WTC11 (cell line): ENCODE results near the gene LMTK2. TPM values are rescaled to one million over a fixed set of nuclear protein-coding genes. Genes with fewer than 3 reads are reported as not detected.

Source experiments
- ATAC-seq: fragments of 200-7000 bp; cut with Tn5 transposase; 2 replicates; pipeline ENCODE4 v1.10.0; 2021; ENCODE audit warnings: mild to moderate bottlenecking, moderate library complexity
- CTCF ChIA-PET: fragments of 300-600 bp; sonication (Branson Sonifier 250); formaldehyde crosslinking; loops from one replicate; lab custom pipeline; 2021; ENCODE audit warnings: antibody characterized with exemption; lab: Charles Lee
- POLR2A ChIA-PET: fragments of 350-600 bp; sonication (Branson Sonifier 250); formaldehyde crosslinking; loops from one replicate; lab custom pipeline; 2021; ENCODE audit warnings: antibody characterized with exemption; lab: Charles Lee
- DNase-seq: peaks from one replicate; pipeline ENCODE4 v3.0.0; 2021; ENCODE audit warnings: low spot score
- H3K27ac Mint-ChIP-seq: 2 replicates; pipeline ENCODE4 v1.8.0; 2021; ENCODE audit warnings: mixed read lengths
- H3K27me3 Mint-ChIP-seq: 2 replicates; pipeline ENCODE4 v1.8.0; 2021; ENCODE audit warnings: low read depth, mild to moderate bottlenecking, moderate library complexity, mixed read lengths
- H3K36me3 Mint-ChIP-seq: 2 replicates; pipeline ENCODE4 v1.8.0; 2021; ENCODE audit warnings: mixed read lengths
- H3K4me1 Mint-ChIP-seq: 2 replicates; pipeline ENCODE4 v1.8.0; 2022; ENCODE audit warnings: mixed read lengths
- H3K4me3 Mint-ChIP-seq: 2 replicates; pipeline ENCODE4 v1.8.0; 2021; ENCODE audit warnings: mild to moderate bottlenecking, moderate library complexity, mixed read lengths
- H3K9me3 Mint-ChIP-seq: 2 replicates; pipeline ENCODE4 v1.8.0; 2021; ENCODE audit warnings: mixed read lengths
- AFF4 ChIP-seq: sonication (generic); formaldehyde crosslinking; IDR thresholded peaks from 2 replicates; pipeline ENCODE4 v1.8.1; 2023; ENCODE audit warnings: mild to moderate bottlenecking, missing genetic modification reagents, borderline replicate concordance
- FOXP1 ChIP-seq: sonication (generic); formaldehyde crosslinking; IDR thresholded peaks from 2 replicates; pipeline ENCODE4 v1.8.0; 2022; ENCODE audit warnings: missing genetic modification reagents, mild to moderate bottlenecking, moderate library complexity, borderline replicate concordance
- FOXP4 ChIP-seq: sonication (generic); formaldehyde crosslinking; IDR thresholded peaks from 2 replicates; pipeline ENCODE4 v1.8.0; 2022; ENCODE audit warnings: mild to moderate bottlenecking, missing genetic modification reagents
- IRF2 ChIP-seq: sonication (generic); formaldehyde crosslinking; IDR thresholded peaks from 2 replicates; pipeline ENCODE4 v1.8.0; 2022; ENCODE audit warnings: low read depth, missing genetic modification reagents, borderline replicate concordance
- JAZF1 ChIP-seq: fragments of 250-450 bp; sonication (Bioruptor Pico); IDR thresholded peaks from 2 replicates; pipeline ENCODE4 v1.9.0; 2021; ENCODE audit warnings: moderate library complexity, mild to moderate bottlenecking, inconsistent platforms
- MXD4 ChIP-seq: fragments of 250-450 bp; sonication (Bioruptor Pico); IDR thresholded peaks from 2 replicates; pipeline ENCODE4 v1.8.0; 2021; ENCODE audit warnings: mild to moderate bottlenecking, moderate library complexity, borderline replicate concordance
- NFE2L1 ChIP-seq: sonication (generic); formaldehyde crosslinking; IDR thresholded peaks from 2 replicates; pipeline ENCODE4 v1.8.1; 2023; ENCODE audit warnings: missing genetic modification reagents
- NFYB ChIP-seq: sonication (generic); formaldehyde crosslinking; conservative IDR thresholded peaks from 2 replicates; pipeline ENCODE4 v1.8.0; 2022; ENCODE audit warnings: low read depth, missing genetic modification reagents
- NR3C1 ChIP-seq: sonication (generic); formaldehyde crosslinking; conservative IDR thresholded peaks from 2 replicates; pipeline ENCODE4 v1.8.1; 2023; ENCODE audit warnings: low read depth, mild to moderate bottlenecking, missing genetic modification reagents
- RORB ChIP-seq: fragments of 250-450 bp; sonication (Bioruptor Pico); IDR thresholded peaks from 2 replicates; pipeline ENCODE4 v1.9.0; 2021; ENCODE audit warnings: mild to moderate bottlenecking
- TCF7 ChIP-seq: sonication (generic); formaldehyde crosslinking; IDR thresholded peaks from 2 replicates; pipeline ENCODE4 v1.8.0; 2022; ENCODE audit warnings: mild to moderate bottlenecking, low read depth, missing genetic modification reagents, moderate library complexity
- TEAD1 ChIP-seq: sonication (generic); formaldehyde crosslinking; IDR thresholded peaks from 2 replicates; pipeline ENCODE4 v1.8.0; 2022; ENCODE audit warnings: mild to moderate bottlenecking, missing genetic modification reagents
- ZBTB21 ChIP-seq: sonication (generic); formaldehyde crosslinking; IDR thresholded peaks from 2 replicates; pipeline ENCODE4 v1.8.1; 2023; ENCODE audit warnings: mild to moderate bottlenecking, missing genetic modification reagents, borderline replicate concordance
- ZNF138 ChIP-seq: sonication (generic); formaldehyde crosslinking; conservative IDR thresholded peaks from 2 replicates; pipeline ENCODE4 v1.8.1; 2022; ENCODE audit warnings: mild to moderate bottlenecking, moderate library complexity, missing genetic modification reagents
- ZNF317 ChIP-seq: sonication (generic); formaldehyde crosslinking; IDR thresholded peaks from 2 replicates; pipeline ENCODE4 v1.8.1; 2023; ENCODE audit warnings: low read depth, mild to moderate bottlenecking, moderate library complexity, missing genetic modification reagents, borderline replicate concordance
- total RNA-seq: library from RNA; stranded (reverse); gene quantifications from 3 replicates; pipeline ENCODE4 v1.2.3, GENCODE V29; 2021
- TF ChIP-seq, protein P1 (sequence below): sonication (generic); formaldehyde crosslinking; IDR thresholded peaks from 2 replicates; pipeline ENCODE4 v1.8.1; 2023; ENCODE audit warnings: mild to moderate bottlenecking, missing genetic modification reagents
- TF ChIP-seq, protein P2 (sequence below): sonication (generic); formaldehyde crosslinking; IDR thresholded peaks from 2 replicates; pipeline ENCODE4 v1.8.1; 2023; ENCODE audit warnings: mild to moderate bottlenecking, missing genetic modification reagents, moderate library complexity

Gene LMTK2
- total RNA-seq, 1 experiment from 2014 or later: 24.3 TPM

DNA sequence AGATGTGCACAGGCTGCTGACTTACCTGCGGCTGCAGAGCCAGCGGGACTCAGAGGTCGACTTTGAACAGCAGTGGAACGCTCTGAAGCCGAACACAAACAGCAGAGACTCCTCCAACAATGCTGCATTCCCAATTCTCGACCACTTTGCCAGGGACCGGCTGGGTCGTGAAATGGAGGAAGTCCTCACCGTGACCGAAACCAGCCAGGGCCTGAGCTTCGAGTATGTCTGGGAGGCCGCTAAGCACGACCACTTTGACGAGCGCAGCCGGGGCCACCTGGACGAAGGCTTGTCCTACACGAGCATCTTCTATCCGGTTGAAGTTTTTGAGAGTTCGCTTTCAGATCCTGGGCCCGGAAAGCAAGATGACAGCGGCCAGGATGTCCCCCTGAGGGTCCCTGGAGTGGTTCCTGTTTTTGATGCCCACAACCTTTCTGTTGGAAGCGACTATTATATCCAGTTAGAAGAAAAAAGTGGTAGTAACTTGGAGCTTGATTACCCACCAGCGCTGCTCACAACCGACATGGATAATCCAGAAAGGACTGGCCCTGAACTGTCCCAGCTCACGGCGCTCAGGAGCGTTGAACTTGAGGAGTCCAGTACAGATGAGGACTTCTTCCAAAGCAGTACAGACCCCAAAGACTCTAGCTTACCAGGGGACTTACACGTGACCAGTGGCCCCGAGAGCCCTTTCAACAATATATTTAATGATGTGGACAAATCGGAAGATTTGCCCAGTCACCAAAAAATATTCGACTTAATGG lies 85.2 kb downstream of the LMTK2 start (continued):
- TF ChIP-seq AFF4 (CRISPR knock-in tag) (no peak), FOXP4 (no peak)

GRCh38 chr7:98192781-98193457 lies 86.3 kb downstream of the LMTK2 start:
- Mint-ChIP-seq H3K4me3 (no peak overlapping the region), H3K27me3 (no peaks in the 10 kb centered on the region), H3K9me3 (no peaks in the 10 kb centered on the region), H3K4me1 (no peaks in the 10 kb centered on the region), H3K36me3 (peaks cover 23% of the 10 kb centered on the region), H3K27ac (no peak overlapping the region)
- TF ChIP-seq JAZF1 (CRISPR knock-in tag) (no peak), RORB (CRISPR knock-in tag) (no peak), TEAD1 (CRISPR knock-in tag) (no peak), NFE2L1 (CRISPR knock-in tag) (no peak), ZBTB21 (CRISPR knock-in tag) (no peak), NR3C1 (CRISPR knock-in tag) (no peak), IRF2 (CRISPR knock-in tag) (no peak), MXD4 (no peak), ZNF317 (CRISPR knock-in tag) (no peak)
- TF ChIP-seq, protein P1, sequence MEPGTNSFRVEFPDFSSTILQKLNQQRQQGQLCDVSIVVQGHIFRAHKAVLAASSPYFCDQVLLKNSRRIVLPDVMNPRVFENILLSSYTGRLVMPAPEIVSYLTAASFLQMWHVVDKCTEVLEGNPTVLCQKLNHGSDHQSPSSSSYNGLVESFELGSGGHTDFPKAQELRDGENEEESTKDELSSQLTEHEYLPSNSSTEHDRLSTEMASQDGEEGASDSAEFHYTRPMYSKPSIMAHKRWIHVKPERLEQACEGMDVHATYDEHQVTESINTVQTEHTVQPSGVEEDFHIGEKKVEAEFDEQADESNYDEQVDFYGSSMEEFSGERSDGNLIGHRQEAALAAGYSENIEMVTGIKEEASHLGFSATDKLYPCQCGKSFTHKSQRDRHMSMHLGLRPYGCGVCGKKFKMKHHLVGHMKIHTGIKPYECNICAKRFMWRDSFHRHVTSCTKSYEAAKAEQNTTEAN (CRISPR knock-in tag): no peak
- TF ChIP-seq, protein P2, sequence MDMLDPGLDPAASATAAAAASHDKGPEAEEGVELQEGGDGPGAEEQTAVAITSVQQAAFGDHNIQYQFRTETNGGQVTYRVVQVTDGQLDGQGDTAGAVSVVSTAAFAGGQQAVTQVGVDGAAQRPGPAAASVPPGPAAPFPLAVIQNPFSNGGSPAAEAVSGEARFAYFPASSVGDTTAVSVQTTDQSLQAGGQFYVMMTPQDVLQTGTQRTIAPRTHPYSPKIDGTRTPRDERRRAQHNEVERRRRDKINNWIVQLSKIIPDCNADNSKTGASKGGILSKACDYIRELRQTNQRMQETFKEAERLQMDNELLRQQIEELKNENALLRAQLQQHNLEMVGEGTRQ (CRISPR knock-in tag): no peak
- POLR2A ChIA-PET: no interaction called here
- CTCF ChIA-PET: no interaction called here
- ATAC-seq: no peak
- no peak for DNase-seq

DNA sequence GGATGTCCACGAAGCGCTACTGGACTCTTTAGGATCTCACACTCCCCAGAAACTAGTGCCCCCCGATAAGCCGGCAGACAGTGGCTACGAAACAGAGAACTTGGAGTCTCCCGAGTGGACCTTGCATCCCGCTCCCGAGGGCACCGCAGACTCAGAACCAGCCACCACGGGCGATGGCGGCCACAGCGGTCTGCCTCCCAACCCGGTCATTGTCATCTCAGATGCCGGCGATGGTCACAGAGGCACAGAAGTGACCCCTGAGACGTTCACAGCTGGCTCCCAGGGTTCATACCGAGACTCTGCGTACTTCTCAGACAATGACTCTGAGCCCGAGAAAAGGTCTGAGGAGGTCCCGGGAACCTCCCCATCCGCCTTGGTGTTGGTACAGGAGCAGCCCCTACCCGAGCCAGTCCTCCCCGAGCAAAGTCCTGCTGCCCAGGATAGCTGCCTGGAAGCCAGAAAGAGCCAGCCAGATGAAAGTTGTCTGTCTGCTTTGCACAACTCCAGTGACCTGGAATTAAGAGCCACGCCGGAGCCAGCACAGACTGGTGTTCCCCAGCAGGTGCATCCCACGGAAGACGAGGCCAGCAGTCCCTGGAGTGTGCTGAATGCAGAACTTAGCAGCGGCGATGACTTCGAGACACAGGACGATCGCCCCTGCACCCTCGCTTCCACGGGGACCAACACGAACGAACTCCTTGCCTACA lies 87.0 kb downstream of the LMTK2 start:
- Mint-ChIP-seq H3K36me3 (peaks cover 20% of the 10 kb centered on the region), H3K4me3 (no peak overlapping the region)
- ATAC-seq: no peak
- no peak for DNase-seq
- no peak for TF ChIP-seq ZNF138 (CRISPR knock-in tag)
- TF ChIP-seq, protein P2 (CRISPR knock-in tag): no peak
- TF ChIP-seq TCF7 (CRISPR knock-in tag): no peak
- no peak for TF ChIP-seq FOXP1
- TF ChIP-seq NFYB (CRISPR knock-in tag): no peak
- TF ChIP-seq, all 79 proteins: peak for 0
- ChIA-PET CTCF (no interaction called here), POLR2A (no interaction called here)
- no peaks in the 10 kb centered on the region for H3K9me3 Mint-ChIP-seq
- H3K27me3 Mint-ChIP-seq: no peaks in the 10 kb centered on the region
- no peak overlapping the region for H3K27ac Mint-ChIP-seq
- no peaks in the 10 kb centered on the region for H3K4me1 Mint-ChIP-seq
